Suppressor macrophage (primary cell): ENCODE data around the gene CST7.
"Not testable (repeated sequence)": the region's sequence is repeated elsewhere in the genome, so short reads cannot be mapped to it uniquely, and the experiment has no call there.

Experiments used
- DNase-seq, 4 experiments: peaks; one replicate each; pipeline ENCODE4 v3.0.0-alpha.2; 2020 to 2022
- total RNA-seq, 17 experiments: gene quantifications; one replicate each; lab custom pipeline; 2026; ENCODE audit warnings: mixed read lengths in 6 of 17, inconsistent platforms in 3 of 17; lab: John Stamatoyannopoulos, UW

The CST7 gene, protein sequence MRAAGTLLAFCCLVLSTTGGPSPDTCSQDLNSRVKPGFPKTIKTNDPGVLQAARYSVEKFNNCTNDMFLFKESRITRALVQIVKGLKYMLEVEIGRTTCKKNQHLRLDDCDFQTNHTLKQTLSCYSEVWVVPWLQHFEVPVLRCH
- 0.31 to 4.2 (median 0.87) reads per million in 17 experiments for total RNA-seq

DNA sequence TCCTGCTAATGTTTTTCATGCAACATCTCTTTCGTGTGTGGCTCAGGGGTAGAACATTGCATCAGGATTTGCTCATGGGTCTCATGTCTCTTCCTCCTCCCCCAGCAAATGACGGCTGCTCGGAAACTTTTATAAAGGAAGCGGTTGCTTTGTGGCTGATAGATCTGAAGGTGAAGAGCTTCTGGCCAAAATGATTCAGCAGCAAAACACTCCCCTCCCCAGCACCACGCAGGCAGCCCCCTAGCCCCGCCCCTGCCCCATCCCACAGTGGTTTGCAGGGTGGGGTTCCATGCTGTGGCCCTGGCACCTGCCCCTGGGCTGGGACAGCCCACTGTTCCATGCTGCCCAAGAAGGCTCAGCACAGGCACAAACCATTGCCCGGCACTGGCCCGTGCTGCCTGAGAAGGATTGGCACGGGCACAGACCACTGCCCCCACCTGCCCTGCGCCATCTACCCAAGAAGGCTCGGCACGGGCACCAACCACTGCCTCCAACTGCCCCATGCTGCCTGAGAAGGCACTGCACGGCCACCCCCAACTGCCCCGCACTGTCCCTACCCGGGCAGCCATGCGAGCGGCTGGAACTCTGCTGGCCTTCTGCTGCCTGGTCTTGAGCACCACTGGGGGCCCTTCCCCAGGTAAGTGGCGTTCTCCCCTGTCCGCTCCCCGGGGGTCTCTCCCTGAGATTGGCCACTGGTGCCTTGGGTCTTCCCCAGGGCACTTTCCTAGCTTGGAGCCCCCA is at the start of gene CST7:
Gene CST7, plus strand, starts transcription at position 331 of the 741 bp plus-strand sequence. Its CDS starts 237 bp downstream, at position 568.
- DNase-seq = peak; percentile 79 to 90 (median 84)

DNA sequence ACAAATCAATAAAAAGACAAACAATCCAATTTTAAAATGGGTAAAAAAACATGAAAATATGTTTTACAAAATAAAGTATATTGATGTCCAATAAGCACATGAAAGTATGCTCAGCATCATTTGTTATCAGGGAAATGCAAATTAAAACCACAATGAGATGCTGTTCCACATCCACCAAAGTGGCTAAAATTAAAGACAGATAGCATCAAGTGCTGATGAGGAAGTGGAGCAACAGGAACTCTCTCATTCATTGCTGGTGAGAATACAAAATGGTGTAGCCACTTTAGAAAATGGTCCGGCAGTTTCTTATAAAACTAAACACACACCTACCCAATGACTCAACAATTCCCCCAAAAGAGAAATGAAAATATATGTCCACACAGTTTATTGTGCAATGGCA is 42.3 kb upstream of the CST7 start:
- no peak for DNase-seq

DNA sequence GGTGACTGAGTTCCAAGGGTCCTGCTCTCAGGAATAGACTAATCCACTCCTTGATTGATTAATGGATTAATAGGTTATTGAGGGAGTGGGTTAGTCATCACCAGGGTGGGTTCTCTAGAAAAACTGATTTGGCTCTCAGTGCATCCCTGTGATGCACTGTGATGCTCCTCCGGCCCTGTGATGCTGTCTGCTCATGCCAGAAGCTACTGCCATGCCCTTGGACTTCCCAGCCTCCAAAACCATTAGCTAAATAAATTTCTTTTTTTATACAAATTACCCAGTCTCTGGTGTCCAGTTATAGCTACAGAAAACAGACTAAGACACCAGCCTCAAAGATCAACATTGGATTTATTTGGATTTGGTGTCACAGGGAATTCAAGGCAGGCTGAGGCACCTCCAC is 40.4 kb upstream of the CST7 start:
- no peak for DNase-seq

DNA sequence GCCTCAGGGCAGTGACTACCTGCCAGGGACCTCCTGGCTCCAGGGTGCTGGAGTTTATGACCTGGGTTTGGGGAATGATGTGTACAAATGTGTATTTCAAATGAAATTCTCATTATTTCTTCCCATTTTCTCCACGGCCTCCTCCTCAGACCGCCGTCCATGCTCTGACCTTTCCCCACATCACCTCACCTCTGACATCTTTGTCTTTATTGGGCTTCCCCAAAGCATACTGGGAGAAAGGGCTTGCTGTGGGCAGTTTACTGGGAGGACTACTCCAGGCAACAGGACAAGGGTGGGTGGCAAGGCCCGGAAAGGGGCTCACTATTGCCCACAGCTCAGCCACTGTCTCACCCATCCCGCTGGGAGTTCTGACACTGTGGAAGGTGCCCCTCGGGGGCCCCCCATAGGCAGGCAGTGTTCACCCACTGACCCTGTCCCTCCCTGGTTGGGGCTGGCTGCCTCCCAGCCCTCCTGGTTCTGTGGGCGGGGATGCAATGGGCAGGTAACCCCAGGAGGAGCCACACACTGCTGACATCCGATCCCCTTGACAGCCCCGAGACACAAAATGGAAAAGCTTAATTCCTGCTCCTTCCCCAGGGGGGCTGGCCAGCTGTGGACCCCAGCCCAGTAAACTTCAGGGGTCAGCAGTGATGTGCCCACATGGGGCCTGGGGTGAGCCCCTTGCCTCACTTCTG is 39.8 kb upstream of the CST7 start:
- DNase-seq = no peak

DNA sequence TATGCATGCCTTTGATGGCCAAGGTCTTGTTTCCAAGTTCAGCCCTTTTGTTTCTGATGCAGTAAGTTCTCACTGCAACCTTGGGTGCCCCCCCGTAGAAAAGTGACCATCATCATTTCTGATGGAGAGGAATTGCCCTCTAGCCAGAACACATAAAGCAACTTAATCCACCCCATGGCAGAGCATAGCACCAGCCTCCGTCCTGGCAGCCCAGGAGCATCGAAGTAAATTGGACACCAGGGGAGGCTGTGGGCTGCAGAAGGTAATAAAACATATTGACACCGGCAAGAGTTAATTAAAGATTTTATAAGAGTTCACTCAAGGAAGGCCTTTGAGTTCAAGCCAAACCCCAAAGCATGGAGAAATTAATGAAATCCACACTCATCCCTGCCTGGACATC is 39.2 kb upstream of the CST7 start:
- no peak for DNase-seq

DNA sequence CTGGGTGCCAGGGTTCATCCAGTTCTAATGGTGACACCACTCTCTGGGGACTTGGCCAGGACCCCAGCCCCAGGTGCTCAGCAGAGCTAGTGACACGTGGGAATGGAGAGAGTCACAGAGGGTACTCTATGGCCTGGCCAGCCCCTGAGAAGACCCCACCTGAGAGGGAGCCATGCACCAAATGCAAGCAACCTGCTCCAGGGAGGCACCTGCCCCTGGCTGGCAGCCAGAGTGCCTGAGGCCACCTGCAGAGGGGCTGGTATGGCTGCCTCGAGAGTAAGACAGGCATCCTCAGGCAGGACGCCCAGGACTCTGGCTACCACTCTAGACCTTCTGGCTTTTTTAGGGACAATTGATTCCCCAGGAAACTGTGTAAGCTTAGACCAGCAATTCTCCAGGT is 38.6 kb upstream of the CST7 start:
- DNase-seq = no peak

DNA sequence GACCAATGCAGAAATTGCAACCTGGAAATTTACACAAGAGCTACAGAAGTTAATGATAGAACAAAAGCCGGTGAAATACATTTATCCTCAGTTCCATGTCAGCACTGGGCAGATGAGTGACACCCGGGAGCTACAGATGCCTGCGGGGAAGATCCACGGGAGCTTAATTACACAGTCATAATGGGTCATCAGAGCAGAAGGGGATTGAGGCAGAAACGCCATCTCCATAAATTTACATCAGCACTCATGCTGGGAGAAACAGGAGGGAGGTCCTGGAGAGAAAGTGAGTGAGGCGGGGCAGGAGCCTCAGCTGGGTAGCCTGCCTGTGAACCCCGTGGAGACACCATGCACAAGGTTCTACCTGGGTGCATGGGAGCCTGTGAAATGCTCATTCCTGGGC is 37.6 kb upstream of the CST7 start:
- DNase-seq = no peak

DNA sequence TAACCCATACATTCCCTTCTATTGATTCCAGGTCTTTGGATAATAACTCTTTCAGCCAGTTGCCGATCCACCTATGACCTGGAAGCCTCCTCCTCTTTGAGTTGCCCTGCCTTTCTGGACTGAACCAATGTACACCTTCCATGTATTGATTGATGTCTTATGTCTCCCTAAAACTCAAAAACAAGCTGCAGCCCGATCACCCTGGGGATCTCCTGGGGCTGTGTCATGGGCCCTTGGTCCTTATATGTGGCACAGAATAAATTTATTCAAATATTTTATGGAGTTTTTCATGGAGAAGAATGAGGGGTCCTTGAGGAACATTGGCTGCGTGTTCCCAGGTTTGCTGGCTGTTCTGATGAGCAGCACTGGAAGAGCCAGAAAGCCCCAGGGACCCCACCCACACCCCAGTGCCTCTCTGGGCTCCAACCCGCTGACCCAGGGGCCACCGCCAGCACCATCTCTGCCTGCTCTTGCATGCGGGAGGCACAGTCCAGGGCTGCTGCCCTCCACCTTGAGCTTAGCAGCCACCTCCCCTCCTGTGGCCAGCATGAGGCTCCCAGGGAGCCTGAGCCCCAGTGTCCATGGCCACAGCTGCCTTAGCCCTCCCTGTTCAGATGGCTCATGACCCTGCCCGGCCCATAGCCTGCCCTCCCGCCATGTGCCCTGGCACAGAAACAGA is 36.5 kb upstream of the CST7 start:
- DNase-seq = no peak

DNA sequence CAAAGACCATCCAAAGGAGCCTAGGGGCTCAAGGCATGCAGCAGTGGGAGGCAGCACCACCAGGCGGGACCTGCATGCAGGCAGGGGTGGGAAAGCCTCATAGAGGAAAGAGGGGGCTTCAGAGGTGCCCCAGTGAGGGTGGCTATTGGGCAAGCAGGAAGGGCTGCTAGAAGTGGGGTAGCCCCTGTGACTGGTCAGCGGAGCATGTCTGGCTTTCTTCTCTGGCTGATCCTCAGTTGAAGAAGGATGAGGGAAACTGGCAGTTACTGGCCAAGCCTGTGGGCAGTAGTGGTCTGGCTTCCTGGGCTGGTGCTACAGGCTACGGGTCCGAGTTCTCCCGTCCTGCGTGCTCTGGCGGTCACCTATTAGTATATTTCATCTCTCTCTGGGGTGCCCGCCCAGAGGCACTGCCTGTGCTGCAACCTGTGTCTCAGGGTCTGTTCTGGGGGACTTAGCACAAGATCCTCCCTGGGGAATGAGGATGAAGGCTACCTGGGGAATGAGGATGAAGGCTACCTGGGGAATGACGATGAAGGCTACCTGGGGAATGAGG is 35.9 kb upstream of the CST7 start:
- DNase-seq = no peak

DNA sequence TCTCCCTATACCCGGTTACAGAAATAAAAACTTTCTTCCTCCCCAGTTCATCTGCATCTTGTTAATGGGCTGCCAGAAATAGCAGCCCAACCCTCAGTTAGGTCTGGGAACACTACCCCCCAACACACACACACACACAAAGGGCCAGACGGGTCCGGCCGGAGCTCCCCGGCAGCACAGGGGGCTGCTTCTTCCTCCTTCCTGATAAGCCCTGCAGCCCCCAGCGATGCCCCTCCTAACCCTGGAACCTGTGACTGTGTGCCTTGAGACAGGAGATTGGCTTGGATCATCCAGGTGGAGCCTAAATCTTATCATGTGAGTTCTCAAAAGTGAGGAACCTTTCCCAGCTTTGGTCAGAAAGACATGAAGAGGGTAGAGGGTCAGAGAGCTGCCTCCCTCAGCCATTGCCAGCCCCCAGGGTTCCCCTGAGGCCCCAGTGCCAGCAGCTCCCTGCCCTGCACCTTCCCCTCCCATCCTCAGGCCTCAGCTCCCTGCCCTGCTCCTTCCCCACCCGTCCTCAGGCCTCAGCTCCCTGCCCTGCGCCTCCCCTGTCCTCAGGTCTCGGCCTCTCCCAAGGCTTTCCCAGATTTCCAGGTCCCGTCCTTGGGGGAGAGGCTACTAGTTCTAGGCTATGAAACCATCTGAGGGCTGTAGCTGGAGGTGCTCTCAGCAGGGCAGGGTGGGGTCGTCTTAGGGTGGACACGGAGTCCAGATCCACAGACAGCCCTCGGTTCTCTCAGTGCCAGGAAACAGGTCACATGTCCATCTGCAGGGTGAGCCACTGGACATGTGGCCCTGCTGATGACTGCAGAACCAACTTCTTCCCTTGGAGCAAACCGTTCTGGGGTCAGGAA is 34.5 kb upstream of the CST7 start:
- DNase-seq = no peak

DNA sequence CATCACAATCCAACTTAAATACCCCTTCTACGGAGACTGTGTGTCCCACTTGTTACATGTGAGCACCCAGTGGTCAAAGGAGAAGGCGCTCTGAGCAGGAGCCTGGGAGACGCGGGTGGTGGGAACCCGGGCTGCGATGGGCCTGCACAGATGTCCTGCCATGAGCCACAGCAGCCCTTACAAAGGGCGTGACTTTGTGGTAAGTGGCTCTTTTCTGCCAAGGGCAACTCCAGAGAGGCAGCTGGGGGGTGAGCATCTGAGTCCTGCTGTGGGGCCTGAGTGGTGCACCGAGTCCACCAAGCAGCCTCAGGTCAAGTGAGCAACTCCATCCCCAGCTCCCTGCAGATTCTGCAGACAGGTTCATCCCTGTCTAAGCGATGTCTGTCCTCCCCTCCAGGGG is 33.6 kb upstream of the CST7 start:
- no peak for DNase-seq

DNA sequence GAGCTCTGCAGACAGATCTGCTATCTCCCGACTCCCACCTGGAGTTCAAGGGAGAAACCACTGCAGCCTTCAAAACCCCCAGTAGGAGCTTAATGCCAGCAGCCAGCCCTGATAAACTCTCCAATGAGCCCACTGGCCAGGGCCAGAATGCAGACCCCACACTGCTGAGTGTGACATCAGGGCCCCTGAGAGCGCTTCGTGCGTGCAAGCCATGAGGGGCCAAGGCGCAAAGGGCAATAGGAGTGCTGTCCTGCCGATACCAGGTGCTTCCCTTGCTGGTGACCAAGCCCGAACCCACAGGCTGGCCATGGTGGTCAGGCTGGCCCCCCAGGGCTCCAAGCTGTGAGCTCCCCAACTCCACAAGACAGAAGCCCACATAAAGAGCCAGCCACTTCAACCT is 33.2 kb upstream of the CST7 start:
- no peak for DNase-seq

DNA sequence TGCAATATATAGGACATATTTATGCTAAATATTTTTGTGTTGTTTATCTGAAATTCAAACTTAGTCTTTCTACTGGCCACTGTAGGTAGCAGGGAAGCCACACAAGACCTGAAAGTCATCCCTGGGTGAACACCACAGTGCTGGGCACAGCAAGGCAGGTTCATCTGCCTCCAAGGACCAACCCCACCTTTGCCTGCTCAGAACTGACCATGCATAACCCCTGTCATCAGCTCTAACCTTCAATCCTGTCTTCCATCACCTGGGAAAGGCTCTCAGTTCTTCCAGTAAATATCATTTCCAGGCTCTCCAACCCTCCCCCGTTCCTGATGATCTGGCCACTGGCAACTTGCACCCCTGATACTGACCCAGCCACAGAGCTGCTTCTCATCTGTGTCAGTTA is 32.7 kb upstream of the CST7 start:
- no peak for DNase-seq

DNA sequence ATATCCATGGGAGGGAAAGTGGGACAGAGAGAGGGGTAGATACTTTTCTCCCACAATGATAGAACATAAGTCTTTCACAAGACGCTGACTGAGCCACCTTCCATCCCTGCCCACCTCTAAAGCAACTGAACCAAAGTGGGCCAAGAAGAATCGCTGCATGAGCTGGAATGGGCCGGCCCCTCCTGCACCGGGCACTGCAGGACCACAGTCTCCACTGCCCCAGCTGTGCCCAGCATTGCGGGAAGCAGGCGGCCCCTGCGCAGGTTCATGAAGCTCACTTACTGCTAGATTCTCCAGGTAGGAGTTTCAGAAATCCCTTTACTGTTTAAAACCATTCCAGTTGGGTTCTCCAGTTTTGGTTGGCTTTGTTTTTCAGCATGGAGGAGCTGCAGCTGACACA is 32.0 kb upstream of the CST7 start:
- DNase-seq = no peak

DNA sequence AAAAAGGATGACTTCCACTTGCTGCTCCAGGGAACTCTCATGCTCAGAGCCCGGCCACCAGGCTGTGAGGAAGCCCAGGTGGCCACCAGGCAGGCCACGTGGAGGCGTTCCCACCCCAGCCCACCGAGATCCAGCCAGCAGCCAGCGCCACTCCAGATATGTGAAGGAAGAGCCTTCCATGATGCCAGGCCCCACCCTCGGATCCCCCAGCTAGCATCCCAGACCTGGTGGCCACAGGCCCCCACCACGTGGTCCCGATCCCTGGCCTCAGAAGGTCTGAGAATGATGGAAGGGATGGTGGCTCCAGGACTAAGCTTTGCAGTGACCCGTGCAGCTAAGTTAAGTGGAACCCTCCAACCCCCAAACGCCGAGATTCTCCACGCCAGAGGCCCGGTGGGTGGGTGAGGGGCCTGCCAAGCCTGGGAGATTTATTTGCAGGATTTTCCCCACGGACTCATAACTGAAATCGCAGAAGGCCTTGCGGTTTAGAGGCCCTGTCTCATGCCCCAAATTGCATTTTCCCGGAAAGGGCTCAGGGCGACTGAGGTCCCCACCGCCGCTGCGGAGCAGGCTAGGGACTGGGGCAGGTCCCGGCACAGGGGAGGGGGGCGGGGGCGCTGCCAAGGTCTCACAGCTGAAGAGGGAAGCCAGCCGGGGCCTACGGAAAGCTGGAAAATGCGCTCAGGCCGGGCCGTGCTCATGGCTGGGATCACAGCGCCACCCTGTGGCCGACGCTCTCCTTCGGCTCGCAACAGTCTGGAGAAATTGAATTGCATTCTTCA is 31.1 kb upstream of the CST7 start:
- DNase-seq = peak; percentile 79 to 93 (median 88)

DNA sequence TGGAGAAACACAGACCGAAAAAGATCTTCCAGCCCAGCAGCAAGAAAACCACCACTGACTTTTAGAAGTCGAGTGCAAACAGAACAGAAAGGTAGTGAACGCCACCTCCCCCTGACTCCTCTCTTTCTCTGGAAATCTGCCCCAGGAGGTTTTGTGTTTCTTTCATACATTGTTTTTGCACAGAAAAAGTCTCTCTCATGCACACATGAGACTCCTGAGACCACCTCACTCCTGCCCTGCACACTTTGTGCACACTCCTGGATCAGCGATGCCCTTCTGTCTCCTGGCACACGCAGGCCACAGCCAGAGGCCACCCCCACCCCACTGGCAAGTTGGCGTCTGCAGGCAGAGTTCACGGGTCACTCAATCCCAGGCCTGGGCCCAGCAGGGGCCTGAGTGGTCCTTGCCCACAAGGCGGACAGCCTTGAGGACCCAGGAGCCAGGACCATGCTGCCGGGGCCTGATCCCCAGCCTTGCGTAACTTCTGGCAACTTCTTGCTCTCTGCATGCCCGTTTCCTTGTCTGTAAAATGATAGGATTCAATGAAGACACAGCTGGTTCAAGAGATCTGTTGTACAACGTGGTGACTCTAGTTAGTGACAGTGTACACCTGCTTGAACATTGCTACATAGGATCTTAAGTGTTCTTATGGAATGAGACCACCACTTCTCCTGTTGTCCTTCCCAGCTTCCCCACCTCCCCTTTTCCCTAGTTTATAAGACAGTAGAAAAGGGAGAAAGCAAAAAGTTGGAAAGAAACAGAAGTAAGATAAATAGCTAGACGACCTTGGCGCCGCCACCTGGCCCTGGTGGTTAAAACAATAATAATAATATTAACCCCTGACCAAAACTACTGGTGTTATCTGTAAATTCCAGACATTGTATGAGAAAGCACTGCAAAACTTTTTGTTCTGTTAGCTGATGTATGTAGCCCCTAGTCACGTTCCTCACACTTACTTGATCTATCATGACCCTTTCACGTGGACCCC is 30.2 kb upstream of the CST7 start:
- no peak for DNase-seq

DNA sequence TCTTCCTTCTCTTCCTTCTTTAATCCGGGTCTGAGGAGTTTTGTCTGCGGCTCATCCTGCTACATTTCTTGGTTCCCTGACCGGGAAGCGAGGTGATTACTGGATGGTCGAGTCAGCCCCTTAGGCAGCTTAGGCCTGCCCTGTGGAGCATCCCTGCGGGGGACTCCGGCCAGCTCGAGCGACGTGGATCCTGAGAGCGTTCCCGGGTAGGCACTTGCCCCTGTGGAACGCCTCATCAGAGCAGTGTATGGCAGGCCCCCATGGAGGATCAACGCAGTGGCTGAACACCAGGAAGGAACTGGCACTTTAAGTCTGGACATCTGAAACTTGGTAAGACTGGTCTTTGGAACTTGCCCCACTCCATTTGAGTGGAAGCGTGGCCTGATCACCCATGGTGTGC is 29.4 kb upstream of the CST7 start:
- not testable (repeated sequence) for DNase-seq

DNA sequence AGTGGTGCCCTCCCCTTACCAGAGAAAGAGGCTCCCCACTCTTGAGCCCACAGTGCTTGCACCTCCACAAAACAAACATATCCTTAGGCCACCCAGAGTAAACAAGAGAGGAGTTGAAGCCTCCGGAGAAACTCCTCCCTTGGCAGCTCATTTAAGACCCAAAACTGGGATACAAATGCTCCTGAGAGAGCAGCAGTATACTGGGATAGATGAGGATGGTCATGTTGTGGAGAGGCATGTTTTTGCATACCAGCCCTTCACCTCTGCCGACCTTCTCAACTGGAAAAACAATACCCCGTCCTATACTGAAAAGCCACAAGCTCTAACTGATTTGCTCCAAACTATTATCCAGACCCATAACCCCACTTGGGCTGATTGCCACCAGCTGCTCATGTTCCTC is 28.4 kb upstream of the CST7 start:
- not testable (repeated sequence) for DNase-seq

DNA sequence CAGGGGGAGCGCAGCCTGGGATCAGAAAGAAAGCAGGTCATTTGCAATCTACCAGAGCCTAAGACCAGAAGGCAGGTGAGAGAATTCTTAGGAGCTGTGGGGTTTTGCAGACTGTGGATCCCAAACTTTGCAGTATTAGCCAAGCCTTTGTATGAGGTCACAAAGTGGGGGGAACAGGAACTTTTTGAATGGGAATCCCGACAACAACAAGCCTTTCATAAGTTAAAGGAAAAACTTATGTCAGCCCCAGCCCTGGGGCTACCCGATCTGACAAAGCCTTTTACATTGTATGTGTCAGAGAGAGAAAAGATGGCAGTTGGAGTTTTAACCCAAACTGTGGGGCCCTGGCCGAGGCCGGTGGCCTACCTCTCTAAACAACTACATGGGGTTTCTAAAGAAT is 19.8 kb upstream of the CST7 start:
- not testable (repeated sequence) for DNase-seq
